BE2C (cell line): ENCODE data around the gene BUB3.

Experiments
- DNase-seq: peaks from one replicate; pipeline ENCODE4 v3.0.0-alpha.2; 2020
- H3K27me3 ChIP-seq: fragments of 250-450 bp; sonication (Bioruptor Pico); 2 replicates; pipeline ENCODE4 v1.5.1; 2020; ENCODE audit warnings: mild to moderate bottlenecking
- H3K36me3 ChIP-seq: fragments of 250-450 bp; sonication (Bioruptor Pico); 2 replicates; pipeline ENCODE4 v1.5.1; 2020; ENCODE audit warnings: mild to moderate bottlenecking
- H3K4me1 ChIP-seq: fragments of 250-450 bp; sonication (Bioruptor Pico); 2 replicates; pipeline ENCODE4 v1.5.1; 2020
- H3K4me3 ChIP-seq: 2 replicates; pipeline ENCODE4 v1.5.1; 2011; ENCODE audit warnings: low read depth, low read length
- H3K9me3 ChIP-seq: fragments of 250-450 bp; sonication (Bioruptor Pico); 2 replicates; pipeline ENCODE4 v1.5.1; 2020
- TF ChIP-seq, protein P1 (sequence below): IDR thresholded peaks from 2 replicates; pipeline ENCODE4 v1.5.1; 2012; ENCODE audit warnings: mild to moderate bottlenecking, low read depth, low read length

BUB3 gene

DNA sequence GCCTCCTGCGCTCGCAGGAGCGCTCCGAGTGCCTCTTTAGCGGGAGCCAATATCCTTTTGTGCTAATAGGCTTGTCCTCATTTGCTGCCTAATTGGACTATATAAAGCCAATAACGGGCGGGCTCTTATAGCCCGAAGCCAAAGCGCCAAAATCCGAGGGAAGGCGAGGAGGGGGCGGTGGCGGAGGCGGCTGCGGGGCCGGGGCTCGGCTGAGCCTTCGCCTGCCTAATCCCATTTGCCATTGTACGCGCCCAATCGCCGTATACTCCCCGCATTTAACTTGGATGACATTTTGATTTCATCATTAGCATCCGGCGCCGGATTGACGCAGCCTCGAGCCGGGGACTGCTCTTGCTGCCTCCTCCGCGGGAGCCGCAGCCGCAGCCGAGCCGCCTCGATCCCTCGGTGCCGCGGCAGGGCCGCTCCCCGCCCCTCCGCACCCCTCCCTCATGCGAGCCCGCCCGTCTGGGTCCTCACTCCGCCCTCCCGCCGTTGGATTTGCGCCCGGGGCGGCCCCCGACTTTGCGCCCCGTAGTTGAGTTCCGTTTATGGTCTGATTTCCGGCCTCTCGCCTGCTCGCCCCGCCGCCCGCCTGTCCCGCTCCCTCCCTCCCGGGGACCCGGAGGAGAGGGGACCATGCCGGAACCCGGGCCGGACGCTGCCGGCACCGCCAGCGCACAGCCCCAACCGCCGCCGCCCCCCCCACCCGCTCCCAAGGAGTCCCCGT lies 18.6 kb upstream of the BUB3 start, which contains the start of gene HMX3:
Gene HMX3, plus strand, starts transcription at position 556 of the 727 bp plus-strand sequence. Its CDS starts 81 bp downstream, at position 637.
- H3K36me3 ChIP-seq: no peaks in the 10 kb centered on the region
- TF ChIP-seq, protein P1, sequence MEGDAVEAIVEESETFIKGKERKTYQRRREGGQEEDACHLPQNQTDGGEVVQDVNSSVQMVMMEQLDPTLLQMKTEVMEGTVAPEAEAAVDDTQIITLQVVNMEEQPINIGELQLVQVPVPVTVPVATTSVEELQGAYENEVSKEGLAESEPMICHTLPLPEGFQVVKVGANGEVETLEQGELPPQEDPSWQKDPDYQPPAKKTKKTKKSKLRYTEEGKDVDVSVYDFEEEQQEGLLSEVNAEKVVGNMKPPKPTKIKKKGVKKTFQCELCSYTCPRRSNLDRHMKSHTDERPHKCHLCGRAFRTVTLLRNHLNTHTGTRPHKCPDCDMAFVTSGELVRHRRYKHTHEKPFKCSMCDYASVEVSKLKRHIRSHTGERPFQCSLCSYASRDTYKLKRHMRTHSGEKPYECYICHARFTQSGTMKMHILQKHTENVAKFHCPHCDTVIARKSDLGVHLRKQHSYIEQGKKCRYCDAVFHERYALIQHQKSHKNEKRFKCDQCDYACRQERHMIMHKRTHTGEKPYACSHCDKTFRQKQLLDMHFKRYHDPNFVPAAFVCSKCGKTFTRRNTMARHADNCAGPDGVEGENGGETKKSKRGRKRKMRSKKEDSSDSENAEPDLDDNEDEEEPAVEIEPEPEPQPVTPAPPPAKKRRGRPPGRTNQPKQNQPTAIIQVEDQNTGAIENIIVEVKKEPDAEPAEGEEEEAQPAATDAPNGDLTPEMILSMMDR: no peak
- no peaks in the 10 kb centered on the region for H3K4me1 ChIP-seq
- H3K27me3 ChIP-seq: peaks cover 99% of the 10 kb centered on the region
- H3K4me3 ChIP-seq: peak within 1 kb of the TSS; percentile 26
- DNase-seq: no peak
- H3K9me3 ChIP-seq: no peaks in the 10 kb centered on the region

DNA sequence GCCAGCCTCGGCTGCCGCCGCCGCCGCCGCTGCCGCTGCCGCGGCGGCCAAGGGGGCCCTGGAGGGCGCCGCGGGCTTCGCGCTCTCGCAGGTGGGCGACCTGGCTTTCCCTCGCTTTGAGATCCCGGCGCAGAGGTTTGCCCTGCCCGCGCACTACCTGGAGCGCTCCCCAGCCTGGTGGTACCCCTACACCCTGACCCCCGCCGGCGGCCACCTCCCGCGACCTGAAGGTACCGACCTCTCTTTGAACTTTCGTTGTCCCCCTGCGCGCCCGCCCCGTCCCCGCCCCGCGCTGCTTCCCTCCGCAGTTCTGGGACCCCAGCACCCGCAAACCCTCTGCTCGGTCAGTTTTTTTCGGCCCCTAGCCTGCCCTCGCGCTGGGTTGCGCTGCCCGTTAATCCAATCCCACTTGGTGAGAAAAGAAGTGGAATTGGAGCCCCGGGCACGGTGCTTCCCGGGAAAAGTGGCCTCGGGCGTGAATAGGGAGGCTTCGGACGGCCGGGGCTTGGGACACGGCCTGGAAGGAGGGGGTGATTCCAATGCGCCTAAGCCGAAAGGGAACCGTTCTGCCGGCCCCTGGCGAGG lies 17.9 kb upstream of the BUB3 start:
- no peak for DNase-seq
- Histone ChIP-seq H3K9me3 (no peaks in the 10 kb centered on the region), H3K4me1 (no peaks in the 10 kb centered on the region), H3K36me3 (no peaks in the 10 kb centered on the region), H3K27me3 (peaks cover 100% of the 10 kb centered on the region), H3K4me3 (no peak overlapping the region)
- TF ChIP-seq, protein P1: no peak

DNA sequence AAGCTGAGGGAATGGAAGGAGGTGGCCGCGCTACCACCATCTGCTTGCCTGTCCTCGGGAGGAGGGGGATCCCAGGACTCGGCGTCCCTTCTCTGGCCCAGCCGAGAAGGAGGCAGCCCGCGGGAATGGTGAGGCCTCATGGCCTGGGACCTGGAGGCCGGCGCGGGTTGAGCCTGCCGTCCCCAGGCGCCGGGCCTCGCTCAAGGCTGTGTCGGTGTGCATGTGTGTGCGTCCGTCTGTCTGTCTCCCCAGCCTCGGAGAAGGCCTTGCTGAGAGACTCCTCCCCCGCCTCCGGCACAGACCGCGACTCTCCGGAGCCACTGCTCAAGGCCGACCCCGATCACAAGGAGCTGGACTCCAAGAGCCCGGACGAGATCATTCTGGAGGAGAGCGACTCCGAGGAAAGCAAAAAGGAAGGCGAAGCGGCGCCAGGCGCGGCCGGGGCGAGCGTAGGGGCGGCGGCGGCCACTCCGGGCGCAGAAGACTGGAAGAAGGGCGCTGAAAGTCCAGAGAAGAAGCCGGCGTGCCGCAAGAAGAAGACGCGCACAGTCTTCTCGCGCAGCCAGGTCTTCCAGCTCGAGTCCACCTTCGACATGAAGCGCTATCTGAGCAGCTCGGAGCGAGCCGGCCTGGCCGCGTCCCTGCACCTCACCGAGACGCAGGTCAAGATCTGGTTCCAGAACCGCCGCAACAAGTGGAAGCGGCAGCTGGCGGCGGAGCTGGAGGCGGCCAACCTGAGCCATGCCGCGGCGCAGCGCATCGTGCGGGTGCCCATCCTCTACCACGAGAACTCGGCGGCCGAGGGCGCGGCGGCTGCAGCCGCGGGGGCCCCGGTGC lies 17.2 kb upstream of the BUB3 start:
- Histone ChIP-seq H3K27me3 (peaks cover 100% of the 10 kb centered on the region), H3K36me3 (no peaks in the 10 kb centered on the region), H3K4me3 (no peak overlapping the region), H3K4me1 (no peaks in the 10 kb centered on the region), H3K9me3 (no peaks in the 10 kb centered on the region)
- TF ChIP-seq, protein P1: no peak
- no peak for DNase-seq

DNA sequence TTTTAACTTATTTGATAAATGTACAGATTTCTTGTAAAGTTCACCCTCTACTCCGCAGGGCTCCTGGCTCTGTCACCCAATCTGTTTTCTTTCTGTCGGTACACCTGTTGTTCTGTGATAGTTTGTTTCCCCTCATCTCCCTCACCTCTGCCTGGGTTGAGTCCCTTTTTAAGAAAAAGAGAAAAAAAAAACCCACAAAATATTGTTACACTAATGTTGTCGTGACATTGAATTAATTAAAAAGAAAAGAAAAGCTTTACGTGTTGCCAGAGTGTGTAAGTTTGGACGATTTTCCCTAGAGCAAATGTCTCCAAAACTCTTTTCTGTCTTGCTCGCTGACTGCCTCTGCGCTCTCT lies 15.1 kb upstream of the BUB3 start:
- peaks cover 100% of the 10 kb centered on the region for H3K27me3 ChIP-seq
- no peak overlapping the region for H3K4me3 ChIP-seq
- no peaks in the 10 kb centered on the region for H3K36me3 ChIP-seq
- no peak for DNase-seq
- TF ChIP-seq, protein P1: no peak
- no peaks in the 10 kb centered on the region for H3K9me3 ChIP-seq
- H3K4me1 ChIP-seq: no peaks in the 10 kb centered on the region

DNA sequence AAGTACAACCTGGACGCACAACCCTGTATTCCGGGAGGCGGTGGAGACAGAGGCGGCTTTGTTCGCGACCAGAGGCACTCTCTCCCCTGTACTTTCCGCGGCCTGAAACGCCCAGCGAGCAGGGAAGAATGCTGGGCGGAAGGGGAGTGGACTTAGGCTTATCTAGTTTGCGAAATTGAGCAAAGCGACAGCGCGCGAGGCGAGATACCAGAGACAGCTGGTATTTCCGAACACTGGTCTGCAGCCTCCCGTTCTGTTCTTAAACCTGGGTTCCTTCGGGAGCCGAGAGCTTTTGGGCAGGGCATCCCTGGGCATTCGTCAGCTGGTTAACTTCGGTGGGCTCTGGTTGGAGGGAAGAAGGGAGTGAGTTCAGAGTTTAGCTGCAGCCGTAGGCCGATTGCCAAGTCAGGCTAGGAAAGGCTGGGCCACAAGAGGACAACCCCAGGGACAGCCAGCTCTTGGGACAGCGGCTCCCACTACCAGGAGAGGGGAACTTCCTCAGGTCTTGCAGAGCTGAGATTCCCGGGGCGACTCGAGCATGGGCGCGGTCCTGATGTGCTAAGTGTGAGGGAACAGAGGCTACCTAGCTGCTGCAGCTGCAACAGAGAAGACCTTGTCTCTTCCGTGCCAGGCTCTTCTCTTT lies 14.6 kb upstream of the BUB3 start:
- no peaks in the 10 kb centered on the region for H3K36me3 ChIP-seq
- peaks cover 100% of the 10 kb centered on the region for H3K27me3 ChIP-seq
- H3K4me1 ChIP-seq: no peaks in the 10 kb centered on the region
- no peaks in the 10 kb centered on the region for H3K9me3 ChIP-seq
- TF ChIP-seq, protein P1: no peak
- no peak overlapping the region for H3K4me3 ChIP-seq
- DNase-seq: no peak
